ENCODE measurements around the gene SEC31A.

The SEC31A gene

DNA sequence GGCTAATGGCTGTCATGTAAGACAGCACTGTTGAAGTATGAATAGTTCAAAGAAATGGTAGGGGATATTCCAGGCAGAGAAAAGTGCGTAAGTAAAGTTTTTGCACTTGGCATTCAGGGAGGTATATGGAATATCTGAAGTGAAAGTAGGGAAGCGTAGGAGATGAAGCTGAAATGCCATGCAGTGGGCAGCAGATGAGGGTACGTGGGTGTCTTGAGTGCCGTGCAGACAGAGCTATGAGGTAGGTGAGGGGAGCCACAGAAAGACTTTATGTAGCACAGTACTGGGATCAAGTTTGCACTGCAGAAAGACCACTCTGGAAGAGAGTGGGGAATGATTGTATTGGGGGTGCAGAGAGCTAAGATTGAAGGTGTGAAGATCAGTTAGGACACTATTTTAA, 87.2 kb downstream of the SEC31A start:
- TF ChIP-seq, protein P1, sequence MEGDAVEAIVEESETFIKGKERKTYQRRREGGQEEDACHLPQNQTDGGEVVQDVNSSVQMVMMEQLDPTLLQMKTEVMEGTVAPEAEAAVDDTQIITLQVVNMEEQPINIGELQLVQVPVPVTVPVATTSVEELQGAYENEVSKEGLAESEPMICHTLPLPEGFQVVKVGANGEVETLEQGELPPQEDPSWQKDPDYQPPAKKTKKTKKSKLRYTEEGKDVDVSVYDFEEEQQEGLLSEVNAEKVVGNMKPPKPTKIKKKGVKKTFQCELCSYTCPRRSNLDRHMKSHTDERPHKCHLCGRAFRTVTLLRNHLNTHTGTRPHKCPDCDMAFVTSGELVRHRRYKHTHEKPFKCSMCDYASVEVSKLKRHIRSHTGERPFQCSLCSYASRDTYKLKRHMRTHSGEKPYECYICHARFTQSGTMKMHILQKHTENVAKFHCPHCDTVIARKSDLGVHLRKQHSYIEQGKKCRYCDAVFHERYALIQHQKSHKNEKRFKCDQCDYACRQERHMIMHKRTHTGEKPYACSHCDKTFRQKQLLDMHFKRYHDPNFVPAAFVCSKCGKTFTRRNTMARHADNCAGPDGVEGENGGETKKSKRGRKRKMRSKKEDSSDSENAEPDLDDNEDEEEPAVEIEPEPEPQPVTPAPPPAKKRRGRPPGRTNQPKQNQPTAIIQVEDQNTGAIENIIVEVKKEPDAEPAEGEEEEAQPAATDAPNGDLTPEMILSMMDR (conservative IDR thresholded peaks at IDR 0.05), result no peak
- no peak overlapping the region for H3K27ac ChIP-seq

DNA sequence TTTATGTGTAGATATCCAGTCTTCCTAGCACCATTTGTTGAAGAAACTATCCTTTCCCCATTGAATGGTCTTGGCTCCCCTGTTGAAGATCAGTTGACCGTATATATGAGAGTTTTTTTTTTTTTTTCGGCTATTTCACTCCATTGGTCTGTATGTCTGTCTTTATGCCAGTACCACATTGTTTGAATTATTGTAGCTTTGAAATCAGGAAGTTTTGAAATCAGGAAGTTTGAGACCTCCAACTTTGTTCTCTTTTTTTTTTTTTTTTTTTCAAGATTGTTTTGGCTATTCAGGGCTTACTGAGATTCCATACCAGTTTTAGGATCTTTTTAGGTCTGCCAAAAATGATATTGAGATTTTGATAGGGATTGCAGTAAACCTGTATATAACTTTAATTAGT, 88.0 kb downstream of the SEC31A start:
- TF ChIP-seq, protein P1 (conservative IDR thresholded peaks at IDR 0.05), result no peak
- H3K27ac ChIP-seq, result no peak overlapping the region

DNA sequence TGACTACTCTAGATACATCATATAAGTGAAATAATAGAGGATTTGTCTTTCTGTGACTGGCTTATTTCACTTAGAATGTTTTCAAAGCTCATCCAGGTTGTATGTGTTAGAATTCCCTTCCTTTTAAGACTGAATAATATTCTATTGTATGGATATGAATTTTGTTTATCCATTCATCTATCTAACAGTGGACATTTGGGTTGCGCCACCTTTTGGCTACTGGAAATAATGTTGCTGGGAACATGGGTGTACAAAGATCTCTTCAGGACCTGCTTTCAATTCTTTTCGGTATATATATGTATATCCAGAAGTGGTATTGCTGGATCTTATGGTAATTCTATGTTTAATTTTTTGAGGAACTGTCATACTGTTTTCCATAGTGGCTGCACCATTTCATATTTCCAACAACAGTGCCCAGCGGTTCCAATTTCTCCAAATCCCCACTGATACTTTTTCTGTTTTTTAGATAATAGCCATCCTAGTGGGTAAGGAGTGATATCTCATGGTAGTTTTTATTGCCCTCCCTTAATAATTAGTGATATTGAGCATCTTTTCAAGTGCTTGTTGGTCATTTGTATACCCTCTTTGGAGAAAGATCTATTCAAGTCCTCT, 88.9 kb downstream of the SEC31A start:
- H3K27ac ChIP-seq, result no peak overlapping the region
- TF ChIP-seq, protein P1 (conservative IDR thresholded peaks at IDR 0.05), result peak; percentile 91

DNA sequence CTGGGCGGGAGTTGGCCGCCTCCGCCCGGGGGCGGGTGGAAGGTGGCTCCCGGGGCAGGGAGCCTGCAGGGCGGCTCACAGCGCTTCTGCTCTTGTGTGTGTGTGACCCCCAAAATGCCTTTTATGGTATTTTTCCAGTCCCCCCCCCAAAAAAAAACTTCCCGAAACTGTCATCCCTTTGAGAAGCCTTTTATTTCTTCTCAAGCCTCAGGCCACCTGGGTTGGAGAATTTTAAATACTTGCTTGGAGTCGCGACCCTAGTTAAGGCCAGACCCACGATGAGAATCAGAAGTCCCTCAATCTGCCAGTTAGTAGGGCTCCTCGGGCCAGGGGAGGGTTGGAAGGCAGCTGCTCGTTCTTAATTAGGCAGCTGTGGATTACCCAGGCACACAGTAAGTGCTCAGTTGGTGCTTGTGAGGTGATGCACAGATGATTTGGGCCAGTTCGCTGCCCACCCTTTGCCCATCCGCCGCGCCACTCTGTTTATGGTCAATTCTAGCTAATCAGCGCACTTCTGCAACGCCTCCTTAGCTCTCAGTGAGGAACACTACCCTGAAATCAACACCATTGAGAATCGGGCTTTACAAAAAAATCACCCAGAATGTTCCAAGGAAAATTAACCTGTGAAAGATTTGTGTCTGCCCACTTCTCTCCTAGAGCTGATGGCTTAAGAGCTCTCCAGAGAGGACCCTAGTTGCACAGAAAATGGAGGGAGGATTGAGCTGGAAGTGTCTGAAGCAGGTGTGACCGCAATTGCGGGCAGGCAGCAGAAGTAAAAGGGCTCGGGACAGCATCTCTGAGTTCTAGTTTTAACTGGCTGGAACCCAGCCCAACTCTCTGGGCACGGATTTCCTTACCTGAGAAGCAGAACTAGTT, 91.7 kb downstream of the SEC31A start:
- H3K27ac ChIP-seq, result peak overlapping the region; percentile 47; the same call in 1 of the 2 replicates
- TF ChIP-seq, protein P1 (conservative IDR thresholded peaks at IDR 0.05), result no peak

DNA sequence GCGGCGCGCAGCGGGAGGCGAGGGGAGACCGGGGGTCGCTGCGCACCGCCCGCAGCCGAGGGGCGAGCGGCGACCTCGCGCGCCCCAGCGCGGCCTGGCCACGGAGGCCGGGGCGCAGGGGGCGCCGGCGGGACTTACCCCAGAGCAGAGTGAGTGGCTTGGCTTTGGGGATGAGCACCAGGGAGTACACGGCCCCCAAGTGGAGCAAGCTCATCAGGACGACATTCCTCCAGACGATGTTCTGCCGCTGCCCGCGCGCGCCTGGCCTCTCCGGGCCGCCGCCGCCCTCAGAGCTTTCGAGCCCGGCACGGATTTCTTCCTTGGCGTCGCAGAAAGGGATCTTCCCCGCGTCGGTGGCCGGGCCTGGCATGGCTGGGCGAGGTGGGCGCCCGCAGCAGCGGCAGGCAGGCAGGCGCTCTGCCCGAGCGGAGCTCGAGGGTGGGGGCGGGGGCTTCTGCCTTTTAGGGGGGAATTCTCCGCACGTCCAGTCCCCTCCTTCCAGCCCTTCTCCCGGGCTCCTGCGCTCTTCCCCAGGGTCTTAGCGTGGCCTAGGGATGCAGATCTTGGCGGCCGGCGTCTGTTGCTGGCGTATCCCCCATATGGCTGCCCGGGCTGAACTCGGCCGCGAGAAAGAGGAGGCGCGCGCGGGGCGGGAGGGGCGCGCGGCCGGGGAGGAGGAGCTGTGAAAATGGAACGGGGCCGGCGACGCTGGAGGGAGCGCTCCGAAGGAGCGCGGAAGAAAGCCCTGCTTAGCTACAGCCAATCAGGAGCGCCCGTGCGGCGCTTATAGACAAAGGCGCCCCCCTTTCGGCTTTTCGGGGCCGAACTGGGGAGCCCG, 92.6 kb downstream of the SEC31A start, which contains the start of gene SCD5:
SCD5 (minus strand) TSS at position 629 of the 838 bp plus-strand sequence; CDS start at position 370, 259 bp downstream.
- TF ChIP-seq, protein P1 (conservative IDR thresholded peaks at IDR 0.05), result no peak
- H3K27ac ChIP-seq, result peak within 1 kb of the TSS; percentile 47; the same call in 1 of the 2 replicates

DNA sequence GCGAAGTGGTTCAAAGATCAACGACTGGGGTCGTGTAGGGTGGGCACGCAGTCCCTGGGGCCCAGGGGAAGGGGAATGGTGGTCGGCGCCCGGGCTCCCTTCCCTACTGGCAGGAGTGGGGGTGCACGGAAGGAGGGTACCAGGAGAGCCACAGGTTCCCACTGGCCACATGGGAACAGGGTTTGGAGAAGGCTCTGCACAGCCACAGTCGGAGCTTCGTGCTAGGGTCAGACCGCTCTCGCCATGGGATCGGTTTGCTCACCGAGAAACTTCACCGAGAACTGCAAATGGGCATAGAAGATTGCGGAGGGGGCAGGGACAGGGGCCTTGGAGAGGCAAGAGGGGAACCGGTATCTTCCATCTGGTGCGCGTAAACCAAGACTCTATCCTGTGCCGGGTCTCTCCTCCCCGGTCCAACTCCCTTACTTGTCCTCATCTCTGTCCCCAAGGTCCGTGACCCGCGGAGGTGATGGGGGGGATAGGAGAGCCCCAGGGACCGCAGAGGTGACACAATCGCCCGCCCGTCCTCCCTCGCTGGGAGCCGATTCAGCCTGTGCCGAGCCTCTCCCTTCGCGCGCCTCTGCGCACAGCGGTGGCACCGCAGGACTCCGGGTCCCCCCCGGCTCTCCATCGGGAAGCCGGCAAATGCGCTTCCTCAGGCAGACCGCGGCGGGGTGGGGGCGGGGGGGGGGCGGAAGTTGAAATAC, 93.4 kb downstream of the SEC31A start:
- TF ChIP-seq, protein P1 (conservative IDR thresholded peaks at IDR 0.05), result no peak
- no peak overlapping the region; the same call in 1 of the 2 replicates for H3K27ac ChIP-seq
